ENCODE results near the gene TTC3. TPM values are rescaled to one million over a fixed set of nuclear protein-coding genes. Genes with fewer than 3 reads are reported as not detected.
"Not testable (repeated sequence)": the region's sequence is repeated elsewhere in the genome, so short reads cannot be mapped to it uniquely, and the experiment has no call there.

TTC3 gene
- polyA plus RNA-seq, 4 donors: 156 to 172 (median 163) TPM

DNA sequence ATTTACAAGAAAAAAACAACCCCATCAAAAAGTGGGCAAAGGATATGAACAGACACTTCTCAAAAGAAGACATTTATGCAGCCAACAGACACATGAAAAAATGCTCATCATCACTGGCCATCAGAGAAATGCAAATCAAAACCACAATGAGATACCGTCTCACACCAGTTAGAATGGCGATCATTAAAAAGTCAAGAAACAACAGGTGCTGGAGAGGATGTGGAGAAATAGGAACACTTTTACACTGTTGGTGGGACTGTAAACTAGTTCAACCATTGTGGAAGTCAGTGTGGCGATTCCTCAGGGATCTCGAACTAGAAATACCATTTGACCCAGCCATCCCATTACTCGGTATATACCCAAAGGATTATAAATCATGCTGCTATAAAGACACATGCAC lies 70.3 kb downstream of the TTC3 start:
- not testable (repeated sequence) for DNase-seq (ENCODE audit: low read depth in 4 of 4, low spot score in 3 of 4)

DNA sequence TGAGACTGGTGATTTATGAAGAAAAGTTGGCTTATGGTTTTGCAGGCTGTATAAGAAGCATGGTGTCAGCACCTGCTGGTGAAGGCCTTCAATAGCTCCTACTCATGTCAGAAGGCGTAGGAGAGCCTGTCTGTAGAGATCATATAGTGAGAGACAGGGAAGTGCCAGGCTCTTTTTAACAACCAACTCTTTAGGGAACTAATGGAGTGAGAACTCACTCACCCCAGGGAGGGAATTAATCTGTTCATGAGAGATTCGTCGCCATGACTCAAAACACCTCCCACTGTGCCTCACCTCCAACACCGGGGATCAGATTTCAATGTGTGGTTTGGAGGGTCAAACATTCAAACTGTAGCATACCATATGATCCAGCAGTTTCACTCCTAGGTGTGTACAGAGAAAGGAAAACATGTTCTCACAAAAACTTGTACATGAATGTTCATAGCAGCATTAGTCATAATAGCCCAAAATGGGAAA lies 72.6 kb downstream of the TTC3 start:
- no peak for DNase-seq (ENCODE audit: low read depth in 4 of 4, low spot score in 3 of 4)

DNA sequence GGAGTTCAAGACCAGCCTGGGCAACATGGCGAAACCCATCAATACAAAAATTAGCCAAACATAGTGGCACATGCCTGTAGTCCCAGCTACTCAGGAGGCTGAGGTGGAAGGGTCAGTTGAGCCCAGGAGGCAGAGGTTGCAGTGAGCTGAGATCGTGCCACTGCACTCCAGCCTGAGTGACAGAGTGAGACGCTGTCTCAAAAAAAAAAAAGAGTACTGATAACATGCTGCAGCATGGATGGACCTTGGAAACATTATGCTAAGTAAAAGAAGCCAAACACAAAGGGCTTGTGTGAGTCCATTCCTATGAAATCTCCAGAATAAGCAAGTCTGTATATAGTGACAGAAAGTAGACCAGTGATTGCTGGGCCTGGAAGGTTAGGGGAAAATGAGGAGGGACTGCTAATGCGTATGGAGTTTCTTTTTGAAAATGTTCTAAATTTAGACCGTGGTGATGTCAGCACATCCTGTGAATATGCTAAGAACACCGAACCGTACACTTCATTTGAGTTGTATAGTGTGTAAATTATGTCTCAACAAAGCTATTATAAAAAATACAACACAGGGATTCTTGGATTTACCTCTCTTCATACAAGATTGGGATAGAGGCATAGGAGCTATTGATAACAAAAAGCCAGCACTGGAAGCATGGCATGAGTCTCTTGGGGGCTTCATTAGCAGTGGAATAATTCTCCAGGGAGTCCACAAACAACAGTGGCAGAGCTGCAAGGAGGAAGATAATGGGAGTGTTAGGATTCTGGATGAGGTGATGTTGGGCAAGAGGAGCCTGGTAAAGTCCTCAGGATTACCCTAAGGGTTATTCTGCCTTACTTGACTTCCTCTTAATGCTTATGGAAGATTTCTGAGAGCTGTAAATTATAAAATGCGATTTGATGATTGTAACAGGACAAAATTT lies 73.5 kb downstream of the TTC3 start:
- no peak for DNase-seq (ENCODE audit: low read depth in 4 of 4, low spot score in 3 of 4)

- no peak for DNase-seq (ENCODE audit: low read depth in 4 of 4, low spot score in 3 of 4)
These were observed 76.4 kb downstream of the TTC3 start for GRCh38 chr21:37149411-37149810.

DNA sequence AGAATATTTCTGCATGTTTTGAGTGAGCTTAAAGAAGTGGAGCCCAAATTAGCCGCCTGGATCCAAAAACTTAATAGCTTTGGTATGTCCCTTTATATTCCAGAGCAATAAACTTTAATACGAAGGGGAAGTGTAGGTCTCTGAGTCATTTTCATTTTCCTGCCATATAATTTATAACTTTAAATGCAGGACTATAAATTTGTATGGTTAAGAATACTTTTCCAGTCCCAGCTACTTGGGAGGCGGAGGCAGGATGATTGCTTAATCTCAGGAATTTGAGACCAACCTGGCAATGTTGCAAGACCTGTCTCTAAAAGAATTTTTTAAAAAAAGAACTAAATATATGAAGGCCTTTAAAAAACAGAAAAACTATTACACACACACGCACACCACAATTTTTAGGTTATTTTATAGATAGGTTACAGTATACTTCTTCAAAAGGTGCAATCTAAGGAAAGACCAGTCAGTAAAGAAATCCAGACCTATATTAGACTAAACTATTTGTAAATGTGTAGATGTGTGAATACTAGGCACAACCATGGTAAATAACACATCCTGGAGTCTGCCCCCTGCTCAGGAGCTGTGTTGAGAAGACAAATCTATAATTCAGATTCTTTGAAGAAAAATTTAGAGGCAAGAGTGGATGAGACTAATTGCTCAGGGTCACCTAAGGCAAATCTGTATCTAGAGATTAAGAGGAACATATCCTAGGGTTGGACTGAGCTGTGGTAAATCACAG lies 80.3 kb downstream of the TTC3 start:
- peak in 1 of 4 donors; percentile 56 for DNase-seq (ENCODE audit: low read depth in 4 of 4, low spot score in 3 of 4)

- DNase-seq (ENCODE audit: low read depth in 4 of 4, low spot score in 3 of 4): no peak
These were observed 80.9 kb downstream of the TTC3 start for GRCh38 chr21:37153935-37154350.

DNA sequence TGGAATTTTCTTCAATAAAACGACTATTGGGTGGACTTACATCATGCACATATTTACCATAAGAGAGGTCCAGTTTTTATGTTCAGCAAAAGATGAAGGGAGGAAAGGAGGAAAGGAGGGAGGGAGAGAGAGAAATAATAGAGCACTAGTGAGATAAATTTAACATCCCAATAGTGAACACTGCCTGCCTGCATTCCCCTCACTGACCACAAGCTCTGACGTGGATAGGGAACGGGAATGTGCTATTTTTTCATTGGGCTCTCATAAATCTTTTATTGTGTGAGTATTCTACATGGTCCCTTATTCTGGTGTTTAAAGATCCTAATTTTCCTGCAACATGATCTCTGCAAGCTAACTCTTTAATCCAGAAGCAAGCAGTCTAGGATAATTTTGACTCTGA lies 82.1 kb downstream of the TTC3 start:
- DNase-seq (ENCODE audit: low read depth in 4 of 4, low spot score in 3 of 4): no peak

DNA sequence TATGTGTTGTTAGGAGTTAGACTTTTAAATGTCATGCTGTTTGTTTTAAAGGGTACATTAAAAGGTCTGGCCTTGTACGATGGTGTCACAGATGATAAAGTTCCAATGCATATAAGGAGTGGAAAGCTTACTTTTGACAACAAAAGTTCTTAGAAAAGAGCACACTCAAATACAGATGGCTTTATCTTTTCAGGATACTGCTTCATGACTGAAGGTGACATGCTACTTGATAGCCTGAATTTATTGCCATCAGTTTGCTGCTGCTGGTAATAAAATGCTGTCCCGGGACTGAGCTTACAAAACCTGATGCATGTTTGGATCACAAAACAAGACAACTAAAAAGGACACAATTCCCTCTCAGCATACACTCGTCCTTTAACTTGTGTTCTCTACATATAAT lies 84.9 kb downstream of the TTC3 start:
- no peak for DNase-seq (ENCODE audit: low read depth in 4 of 4, low spot score in 3 of 4)

DNA sequence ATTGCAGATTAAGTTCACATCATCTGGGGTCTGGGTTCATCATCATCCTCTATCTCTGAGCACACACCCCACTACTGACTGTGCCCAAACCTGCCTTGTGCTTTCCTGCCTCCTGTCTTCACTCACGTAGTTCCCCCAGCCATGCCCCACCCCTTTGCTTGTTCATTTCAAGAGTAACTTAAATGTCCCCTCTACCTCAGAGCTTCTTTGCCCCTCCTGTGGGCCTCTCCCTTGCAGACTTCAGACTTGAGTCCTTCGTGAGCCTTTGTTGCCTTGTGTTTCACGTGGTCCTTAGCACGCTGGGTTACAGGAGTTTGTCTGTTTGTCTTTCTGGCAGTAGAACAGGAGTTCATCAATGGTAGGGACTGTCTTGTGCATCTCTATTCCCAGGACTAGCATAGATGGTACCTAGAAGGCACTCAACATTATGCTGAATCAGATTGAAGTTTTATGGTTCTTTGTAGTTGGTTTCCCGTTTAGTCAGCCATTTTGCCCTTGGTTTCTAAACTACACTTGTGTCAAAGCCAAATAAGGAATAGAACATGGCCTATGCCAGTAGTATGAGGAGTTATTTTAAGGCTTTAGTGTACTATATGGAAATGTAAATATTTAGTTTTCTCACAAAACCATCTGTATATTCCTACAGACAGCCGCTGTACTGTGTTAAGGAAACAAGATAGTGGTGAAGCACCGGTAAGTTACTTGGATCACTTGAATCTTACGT lies 86.2 kb downstream of the TTC3 start:
- DNase-seq (ENCODE audit: low read depth in 4 of 4, low spot score in 3 of 4): no peak

DNA sequence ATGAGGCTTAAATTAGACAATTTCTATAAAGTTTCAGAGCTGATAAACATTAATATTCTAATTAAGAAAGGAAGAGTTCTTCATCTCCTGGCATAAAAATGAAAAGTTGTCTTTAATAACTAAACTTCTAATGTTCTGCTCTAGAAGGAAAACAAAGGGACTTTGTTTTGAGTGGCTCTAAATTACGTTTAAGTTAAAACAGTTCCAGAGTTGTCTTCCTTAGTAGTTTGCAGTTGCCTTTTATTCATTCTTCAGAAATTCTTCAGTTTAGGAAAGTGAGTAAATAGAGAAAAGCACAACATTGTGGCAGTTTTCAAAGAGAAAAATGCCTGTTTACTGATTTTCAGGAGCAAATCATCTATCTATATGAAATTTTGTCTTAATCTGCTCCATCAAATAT lies 86.9 kb downstream of the TTC3 start:
- no peak for DNase-seq (ENCODE audit: low read depth in 4 of 4, low spot score in 3 of 4)

DNA sequence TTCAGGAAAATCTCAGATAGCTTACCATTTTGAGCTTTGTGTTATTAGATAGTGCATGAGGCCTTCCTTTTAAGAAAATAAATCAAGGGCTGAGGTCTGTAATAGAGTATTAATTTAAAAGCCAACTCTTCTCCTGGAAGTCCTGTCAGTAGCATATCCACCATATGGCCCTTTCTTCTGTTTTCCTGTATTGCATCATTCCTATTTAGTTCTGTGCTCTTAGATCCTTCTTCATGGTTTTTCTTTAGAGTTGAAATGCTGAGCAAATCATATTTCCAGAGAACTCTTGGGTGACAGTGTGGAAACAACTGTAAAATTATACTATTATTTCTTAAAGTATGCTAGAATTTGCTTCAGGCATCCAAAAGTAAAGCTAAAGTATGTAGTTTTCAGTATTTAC lies 91.7 kb downstream of the TTC3 start:
- no peak for DNase-seq (ENCODE audit: low read depth in 4 of 4, low spot score in 3 of 4)

- DNase-seq (ENCODE audit: low read depth in 4 of 4, low spot score in 3 of 4): no peak
These were observed 92.5 kb downstream of the TTC3 start for GRCh38 chr21:37165586-37165985.

DNA sequence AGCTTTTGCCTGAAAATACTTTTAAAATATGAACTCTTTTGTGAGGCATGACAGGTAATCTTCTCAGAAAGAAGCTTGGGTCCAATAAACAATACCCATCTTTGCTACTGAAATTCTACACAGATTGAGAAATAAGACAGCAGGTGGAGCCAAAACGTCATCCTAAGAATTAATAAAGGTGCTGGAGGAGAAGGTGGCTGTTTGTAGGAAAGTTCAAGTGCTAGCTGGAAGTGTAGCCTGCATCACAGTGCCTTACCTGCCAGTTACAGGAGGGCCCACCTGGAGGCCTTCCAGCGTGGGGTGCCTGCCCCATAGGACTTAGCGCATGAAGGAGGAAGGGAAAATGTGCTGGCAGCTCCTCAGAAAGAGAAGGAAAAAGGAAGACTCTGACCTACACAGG lies 93.7 kb downstream of the TTC3 start:
- DNase-seq (ENCODE audit: low read depth in 4 of 4, low spot score in 3 of 4): no peak

DNA sequence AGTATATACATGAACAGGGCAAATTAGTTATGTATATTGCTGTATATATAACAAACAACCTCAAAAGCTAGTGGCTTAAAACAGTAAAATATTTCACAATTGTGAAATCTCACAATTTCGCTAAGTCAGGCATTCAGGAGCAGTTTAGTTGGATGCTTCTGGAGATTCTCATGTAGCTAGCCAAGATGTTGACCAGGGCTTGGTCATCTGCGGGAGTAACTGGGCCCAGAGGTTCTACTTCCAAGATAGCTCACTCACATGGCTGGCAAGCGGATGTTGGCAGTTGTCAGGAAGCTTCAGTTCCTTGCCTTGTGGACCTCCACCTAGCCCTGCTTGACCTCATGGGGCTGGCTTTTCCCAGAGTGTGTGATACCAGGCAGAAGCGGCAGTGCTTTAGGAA lies 95.6 kb downstream of the TTC3 start:
- no peak for DNase-seq (ENCODE audit: low read depth in 4 of 4, low spot score in 3 of 4)

- no peak for DNase-seq (ENCODE audit: low read depth in 4 of 4, low spot score in 3 of 4)
These were observed 99.6 kb downstream of the TTC3 start for GRCh38 chr21:37172646-37173045.

- DNase-seq (ENCODE audit: low read depth in 4 of 4, low spot score in 3 of 4): peak in 1 of 4 donors; percentile 48
These were observed 103.7 kb downstream of the TTC3 start for GRCh38 chr21:37176716-37177115.

DNA sequence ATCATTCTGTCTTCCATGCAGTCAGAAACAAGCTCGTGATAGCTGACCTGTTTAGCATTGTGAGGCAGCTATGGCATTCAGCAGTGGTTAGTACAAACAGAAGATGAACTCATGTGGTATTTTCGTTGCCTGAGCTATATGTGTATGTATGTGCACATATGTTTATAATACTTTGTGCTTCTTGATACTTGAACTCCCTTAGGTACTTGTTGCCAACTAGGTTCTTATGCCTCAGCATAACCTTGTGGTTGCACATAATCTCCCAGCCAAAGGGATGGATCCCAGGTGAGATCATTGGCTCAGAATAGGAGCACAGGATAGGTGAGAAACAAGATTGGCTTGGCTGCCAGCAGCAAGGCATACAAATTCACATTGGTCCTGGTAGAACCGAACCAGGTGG lies 108.0 kb downstream of the TTC3 start:
- no peak for DNase-seq (ENCODE audit: low read depth in 4 of 4, low spot score in 3 of 4)

GRCh38 chr21:37182222-37182621 lies 109.2 kb downstream of the TTC3 start:
- no peak for DNase-seq (ENCODE audit: low read depth in 4 of 4, low spot score in 3 of 4)

DNA sequence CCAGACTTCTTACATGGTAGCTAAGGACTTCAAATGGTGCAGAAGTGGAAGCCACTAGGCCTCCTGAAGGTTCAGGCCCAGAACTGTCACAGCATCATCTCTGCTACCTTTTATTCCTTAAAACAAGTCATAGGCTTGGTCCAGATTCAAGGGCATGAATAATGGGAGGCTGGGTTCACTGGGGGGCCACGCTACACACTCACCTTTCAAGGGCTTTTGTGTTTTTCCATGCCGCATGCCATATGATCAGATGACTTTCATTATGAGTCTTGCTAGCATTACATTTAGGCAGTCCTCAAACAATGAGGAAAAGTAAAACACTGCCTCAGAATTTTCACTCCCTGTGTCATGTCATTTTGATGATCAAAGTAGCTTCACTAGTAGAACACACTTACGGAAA lies 110.7 kb downstream of the TTC3 start:
- no peak for DNase-seq (ENCODE audit: low read depth in 4 of 4, low spot score in 3 of 4)

DNA sequence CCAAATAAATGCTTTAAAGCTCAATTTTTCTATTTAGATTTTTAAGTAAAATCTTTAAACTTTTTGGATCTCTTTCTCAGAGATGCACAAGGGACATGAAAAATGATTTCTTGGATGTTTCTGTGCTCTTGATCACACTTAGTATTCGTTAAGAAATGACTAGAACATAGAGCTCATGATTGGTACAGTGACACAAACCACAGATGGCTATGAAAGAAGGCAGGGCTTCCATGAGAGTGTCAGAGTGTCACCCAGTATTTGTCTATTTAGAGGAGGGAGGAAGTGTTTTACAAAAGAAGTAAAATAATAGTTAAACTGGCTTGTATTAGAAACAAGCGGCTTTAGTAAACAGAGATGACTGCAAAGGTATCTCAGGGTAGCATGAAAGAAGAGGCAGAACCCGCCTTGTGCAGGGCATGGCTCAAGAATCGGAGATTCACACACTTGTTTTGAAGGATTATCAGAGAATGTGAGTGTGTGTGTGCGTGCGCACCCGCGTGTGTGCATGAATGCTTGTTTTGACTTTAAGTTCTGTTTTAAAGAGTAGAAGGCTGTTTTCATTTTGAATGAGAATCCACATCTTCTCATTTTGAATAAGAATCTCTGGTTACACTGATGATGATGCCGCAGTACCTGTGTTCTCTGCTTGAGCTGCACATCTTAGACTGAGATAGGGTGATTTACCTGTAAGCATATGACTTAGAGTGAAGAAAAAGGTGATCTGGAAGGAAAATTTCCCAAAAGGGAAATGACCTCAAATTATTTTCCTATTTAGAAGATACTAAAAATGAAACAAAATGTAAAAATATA lies 111.9 kb downstream of the TTC3 start:
- DNase-seq (ENCODE audit: low read depth in 4 of 4, low spot score in 3 of 4): no peak

Measured in right renal pelvis (tissue), 4 donors.